WERI-Rb-1 (cell line): ENCODE data around the gene PRIM2.
"Not testable (repeated sequence)": the region's sequence is repeated elsewhere in the genome, so short reads cannot be mapped to it uniquely, and the experiment has no call there.

Experiments used
- DNase-seq: peaks from one replicate; pipeline ENCODE4 v3.0.0-alpha.2; 2020
- H3K27ac ChIP-seq: fragments of 250-450 bp; sonication (Bioruptor Pico); 2 replicates; pipeline ENCODE4 v1.5.1; 2020; ENCODE audit warnings: mild to moderate bottlenecking, moderate library complexity
- H3K27me3 ChIP-seq: fragments of 250-450 bp; sonication (Bioruptor Pico); 2 replicates; pipeline ENCODE4 v1.5.1; 2021; ENCODE audit warnings: mild to moderate bottlenecking, low read depth, moderate library complexity; ENCODE audit not compliant: insufficient read depth, severe bottlenecking
- H3K36me3 ChIP-seq: fragments of 250-450 bp; sonication (Bioruptor Pico); 2 replicates; pipeline ENCODE4 v1.5.1; 2020; ENCODE audit warnings: mild to moderate bottlenecking, moderate library complexity
- H3K4me3 ChIP-seq: 2 replicates; pipeline ENCODE4 v1.5.1; 2011; ENCODE audit warnings: low read depth, mild to moderate bottlenecking, control low read depth, low read length
- H3K9me3 ChIP-seq: fragments of 250-450 bp; sonication (Bioruptor Pico); 2 replicates; pipeline ENCODE4 v1.5.1; 2021; ENCODE audit warnings: mild to moderate bottlenecking, moderate library complexity; ENCODE audit not compliant: severe bottlenecking
- CTCF ChIP-seq: IDR thresholded peaks from 2 replicates; pipeline ENCODE4 v1.5.1; 2011; ENCODE audit warnings: low read depth, mild to moderate bottlenecking, control low read depth, inconsistent platforms, low read length

PRIM2 gene

GRCh38 chr6:57421503-57421902, 104.1 kb downstream of the PRIM2 start:
- Histone ChIP-seq H3K27ac (no peak overlapping the region), H3K9me3 (no peaks in the 10 kb centered on the region), H3K27me3 (no peaks in the 10 kb centered on the region), H3K4me3 (no peak overlapping the region), H3K36me3 (no peaks in the 10 kb centered on the region)
- TF ChIP-seq CTCF = no peak
- DNase-seq = no peak

GRCh38 chr6:57423468-57423867, 106.0 kb downstream of the PRIM2 start:
- no peak for DNase-seq
- H3K9me3 ChIP-seq = no peaks in the 10 kb centered on the region
- no peak overlapping the region for H3K4me3 ChIP-seq
- no peaks in the 10 kb centered on the region for H3K36me3 ChIP-seq
- H3K27me3 ChIP-seq = no peaks in the 10 kb centered on the region
- no peak for TF ChIP-seq CTCF
- H3K27ac ChIP-seq = no peak overlapping the region

GRCh38 chr6:57431742-57432141, 114.3 kb downstream of the PRIM2 start:
- H3K4me3 ChIP-seq = not testable (repeated sequence)

GRCh38 chr6:57432157-57432556, 114.7 kb downstream of the PRIM2 start:
- H3K4me3 ChIP-seq = no peak overlapping the region
- no peak for DNase-seq

More at GRCh38 chr6:57431742-57432141, 114.3 kb downstream of the PRIM2 start:
- not testable (repeated sequence) for H3K27me3 ChIP-seq, H3K9me3 ChIP-seq, H3K36me3 ChIP-seq, H3K27ac ChIP-seq, DNase-seq

GRCh38 chr6:57432919-57433684, 115.7 kb downstream of the PRIM2 start:
- no peak overlapping the region for H3K27ac ChIP-seq
- H3K36me3 ChIP-seq = no peaks in the 10 kb centered on the region
- TF ChIP-seq CTCF = no peak
- no peak for DNase-seq
- H3K27me3 ChIP-seq = no peaks in the 10 kb centered on the region
- H3K9me3 ChIP-seq = no peaks in the 10 kb centered on the region
- H3K4me3 ChIP-seq = no peak overlapping the region

More at GRCh38 chr6:57432157-57432556, 114.7 kb downstream of the PRIM2 start:
- no peaks in the 10 kb centered on the region for H3K27me3 ChIP-seq
- no peak for TF ChIP-seq CTCF
- no peak overlapping the region for H3K27ac ChIP-seq
- H3K36me3 ChIP-seq = no peaks in the 10 kb centered on the region
- no peaks in the 10 kb centered on the region for H3K9me3 ChIP-seq

GRCh38 chr6:57433790-57434189, 116.4 kb downstream of the PRIM2 start:
- not testable (repeated sequence) for H3K27ac ChIP-seq, H3K27me3 ChIP-seq, H3K9me3 ChIP-seq, H3K4me3 ChIP-seq, DNase-seq, H3K36me3 ChIP-seq

GRCh38 chr6:57434944-57435343, 117.5 kb downstream of the PRIM2 start:
- DNase-seq = no peak
- no peak for TF ChIP-seq CTCF
- Histone ChIP-seq H3K9me3 (no peaks in the 10 kb centered on the region), H3K27me3 (no peaks in the 10 kb centered on the region), H3K27ac (no peak overlapping the region), H3K36me3 (no peaks in the 10 kb centered on the region), H3K4me3 (no peak overlapping the region)
